ENCODE measurements around the gene ACOT13. TPM values are rescaled to one million over a fixed set of nuclear protein-coding genes. Genes with fewer than 3 reads are reported as not detected.

The ACOT13 gene
- total and polyA plus RNA-seq, 2 of the 8 experiments (the other 6 are each of a cell fraction or from before 2014, with no cell fraction given), result 27.6 to 40.6 TPM

DNA sequence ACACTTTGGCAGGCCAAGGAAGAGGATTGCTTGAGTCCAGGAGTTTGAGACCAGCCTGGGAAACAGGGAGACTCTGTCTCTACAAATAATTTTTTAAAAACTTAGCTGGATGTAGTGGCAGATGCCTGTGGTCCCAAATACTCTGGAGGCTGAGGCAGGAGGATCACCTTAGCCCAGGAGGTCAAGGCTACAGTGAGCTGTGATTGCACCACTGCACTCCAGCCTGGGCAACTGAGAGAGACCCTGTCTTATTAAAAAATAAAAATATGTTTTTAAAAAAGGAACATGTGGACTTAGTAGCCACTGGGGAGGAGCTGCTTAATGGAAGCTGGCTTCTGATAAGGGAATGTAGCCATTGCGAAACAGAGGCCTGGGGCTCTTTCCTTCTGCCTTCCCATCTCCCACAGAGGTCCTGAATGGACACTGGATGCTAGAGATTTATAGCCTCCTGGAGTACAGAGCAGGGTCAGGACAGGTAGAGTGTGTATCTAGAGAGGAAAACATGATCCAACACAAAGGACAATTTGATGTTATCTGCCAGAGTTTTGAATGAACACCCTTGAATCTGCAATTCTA lies 86.1 kb downstream of the ACOT13 start:
- no peaks in the 10 kb centered on the region for H3K79me2 ChIP-seq (ENCODE audit: control insufficient read depth in 1 of 2, insufficient read depth in 2 of 2, low read length in 2 of 2)

More for the DNA sequence above, 86.1 kb downstream of the ACOT13 start:
- 81% methylated on average over 1 of the region's 1 CpG; no CpG with 5 or more reads in 1 of the 2 experiments for WGBS, 2 experiments (ENCODE audit: extremely low coverage in 1 of 2, insufficient coverage in 1 of 2, insufficient read length in 1 of 2, insufficient replicate concordance in 2 of 2, low coverage in 1 of 2, low lambda C conversion rate in 2 of 2, missing lambda C conversion rate in 1 of 2)
- FAIRE-seq (no peak), DNase-seq (ENCODE audit: low read depth in 1 of 2, low spot score in 2 of 2) (no peak)
- Histone ChIP-seq H4K20me1 (replicated peaks in 1 of 2; ENCODE audit: control insufficient read depth in 1 of 2, insufficient read depth in 2 of 2, low read length in 2 of 2) (no peaks in the 10 kb centered on the region), H3K27me3 (replicated peaks in 1 of 4; ENCODE audit: control insufficient read depth in 3 of 4, extremely low read depth in 1 of 4, insufficient read depth in 3 of 4, low read length in 3 of 4) (no peaks in the 10 kb centered on the region), H3K18ac (ENCODE audit: extremely low read depth, low read length) (no peak overlapping the region), H3K9ac (replicated peaks in 1 of 4; ENCODE audit: extremely low read depth in 1 of 4, low read depth in 3 of 4, low read length in 3 of 4) (no peak overlapping the region), H3K56ac (replicated peaks; ENCODE audit: insufficient read length, low read depth, low read length) (no peak overlapping the region), H3K23ac (ENCODE audit: insufficient read length) (no peak overlapping the region), H2BK5ac (ENCODE audit: low read depth, low read length) (no peak overlapping the region), H3K4ac (replicated peaks; ENCODE audit: insufficient read length, low read depth, low read length) (no peak overlapping the region), H3K9me3 (ENCODE audit: insufficient read depth in 2 of 2, low read depth in 1 of 2, low read length in 1 of 2) (no peaks in the 10 kb centered on the region), H3K36me3 (ENCODE audit: control insufficient read depth in 2 of 4, insufficient read depth in 4 of 4, low read length in 3 of 4) (no peaks in the 10 kb centered on the region; a peak in 1 of 8 replicates), H3K14ac (ENCODE audit: insufficient read length) (no peak overlapping the region), H2BK20ac (ENCODE audit: low read length) (no peak overlapping the region), H2AFZ (ENCODE audit: low read length) (peak overlapping the region; percentile 12; the same call in 1 of the 2 replicates), H4K91ac (replicated peaks; ENCODE audit: insufficient read length, low read length) (no peak overlapping the region), H3K4me3 (ENCODE audit: extremely low read depth in 1 of 4, insufficient read depth in 2 of 4, low read depth in 3 of 4, low read length in 4 of 4) (no peak overlapping the region), H3K4me1 (replicated peaks in 1 of 4; ENCODE audit: control insufficient read depth in 3 of 4, insufficient read depth in 4 of 4, low read length in 3 of 4) (no peaks in the 10 kb centered on the region), H3K79me1 (ENCODE audit: low read depth, low read length) (no peaks in the 10 kb centered on the region), H4K5ac (ENCODE audit: insufficient read length, low read depth, low read length) (no peak overlapping the region), H3K23me2 (ENCODE audit: low read depth, low read length) (no peaks in the 10 kb centered on the region), H2AK5ac (ENCODE audit: low read depth, low read length) (no peak overlapping the region), H4K8ac (ENCODE audit: extremely low read depth, insufficient read depth, low read length) (no peak overlapping the region), H2BK15ac (ENCODE audit: low read length) (no peak overlapping the region), H3K27ac (ENCODE audit: low read depth, low read length) (no peak overlapping the region), H2BK120ac (replicated peaks; ENCODE audit: low read depth, low read length) (no peak overlapping the region), H2BK12ac (ENCODE audit: low read depth, low read length) (no peak overlapping the region), H3K4me2 (ENCODE audit: insufficient read depth in 1 of 2, low read depth in 2 of 2, low read length in 2 of 2) (no peak overlapping the region)
- POLR2A ChIA-PET (ENCODE audit: partially characterized antibody), result interaction anchor here (0.6 to 0.8 kb wide), 2 partner anchors 31 to 46 kb away, joined by 3 read pairs; no protein-coding TSS in a partner anchor
- no peak for TF ChIP-seq RFX5 (IDR thresholded peaks at IDR 0.05; ENCODE audit: borderline replicate concordance, low read depth, low read length)
- TF ChIP-seq HDAC6 (IDR thresholded peaks at IDR 0.05; ENCODE audit: low read depth, low read length), result no peak
- TF ChIP-seq TEAD4 (IDR thresholded peaks at IDR 0.05; ENCODE audit: low read depth, low read length), result no peak
- TF ChIP-seq CEBPB (IDR thresholded peaks at IDR 0.05; ENCODE audit: low read depth, low read length), result peak; percentile 14; the same call in 1 of the 2 replicates
- TF ChIP-seq CHD2 (IDR thresholded peaks at IDR 0.05; ENCODE audit: low read length), result no peak
- TF ChIP-seq CBX8 (IDR thresholded peaks at IDR 0.05; ENCODE audit: borderline replicate concordance, low read depth, low read length), result no peak
- TF ChIP-seq, protein P1, sequence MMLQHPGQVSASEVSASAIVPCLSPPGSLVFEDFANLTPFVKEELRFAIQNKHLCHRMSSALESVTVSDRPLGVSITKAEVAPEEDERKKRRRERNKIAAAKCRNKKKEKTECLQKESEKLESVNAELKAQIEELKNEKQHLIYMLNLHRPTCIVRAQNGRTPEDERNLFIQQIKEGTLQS (IDR thresholded peaks at IDR 0.05; ENCODE audit: insufficient read depth, low read depth, low read length), result no peak
- TF ChIP-seq RNF2 (IDR thresholded peaks at IDR 0.05; ENCODE audit: borderline replicate concordance, low read depth, low read length, missing control alignments, poor library complexity, severe bottlenecking), result no peak
- CTCF ChIA-PET (ENCODE audit: partially characterized antibody), result interaction anchor here (0.6 to 1.0 kb wide), 2 partner anchors 34 to 205 kb away, joined by 3 read pairs; partner anchors contain the start of gene C6orf62
